Activated CD8-positive, alpha-beta T cell treated with anti-CD3 and anti-CD28 coated beads for 36 hours (primary cell): ENCODE results near the gene CHST11. TPM values are rescaled to one million over a fixed set of nuclear protein-coding genes. Genes with fewer than 3 reads are reported as not detected.

Experiments used
- ATAC-seq: fragments of 200-7000 bp; cut with Tn5 transposase; one replicate; pipeline ENCODE4 v1.10.0; 2021; ENCODE audit warnings: mild to moderate bottlenecking, moderate library complexity
- CTCF ChIA-PET: fragments of 350-600 bp; sonication (Branson Sonifier 250); formaldehyde crosslinking; loops from one replicate; lab custom pipeline; 2021; ENCODE audit warnings: antibody characterized with exemption; lab: Charles Lee
- POLR2A ChIA-PET: fragments of 350-600 bp; sonication (Branson Sonifier 250); formaldehyde crosslinking; loops from one replicate; lab custom pipeline; 2021; ENCODE audit warnings: antibody characterized with exemption; lab: Charles Lee
- DNase-seq: peaks from one replicate; pipeline ENCODE4 v3.0.0-alpha.2; 2020
- H3K27ac Mint-ChIP-seq: one replicate; pipeline ENCODE4 v1.8.0; 2021; ENCODE audit warnings: mild to moderate bottlenecking, mixed read lengths
- H3K27me3 Mint-ChIP-seq: one replicate; pipeline ENCODE4 v1.8.0; 2021; ENCODE audit warnings: mixed read lengths
- H3K36me3 Mint-ChIP-seq: one replicate; pipeline ENCODE4 v1.8.0; 2021; ENCODE audit warnings: low read depth, mixed read lengths
- H3K4me1 Mint-ChIP-seq: one replicate; pipeline ENCODE4 v1.8.0; 2021; ENCODE audit warnings: low read depth, mixed read lengths
- H3K4me3 Mint-ChIP-seq: one replicate; pipeline ENCODE4 v1.8.0; 2021; ENCODE audit warnings: mild to moderate bottlenecking, moderate library complexity, mixed read lengths
- H3K9me3 Mint-ChIP-seq: one replicate; pipeline ENCODE4 v1.8.0; 2021; ENCODE audit warnings: mixed read lengths
- CTCF ChIP-seq: fragments of 200-600 bp; IDR thresholded peaks from one replicate; pipeline ENCODE4 v1.8.0; 2022; ENCODE audit warnings: antibody characterized with exemption, mild to moderate bottlenecking
- intact Hi-C: fragments of 100-400 bp; cut with micrococcal nuclease; formaldehyde crosslinking; loops from one replicate; pipeline ENCODE4 v1.10.0; 2022
- total RNA-seq, 2 experiments: library from RNA; stranded (reverse); gene quantifications; one replicate each; pipeline ENCODE4 v1.2.3, GENCODE V29; 2021

CHST11 gene
- total RNA-seq, 2 experiments from 2014 or later, result 30.9 to 33.9 TPM

GRCh38 chr12:104547235-104547634, 90.5 kb downstream of the CHST11 start:
- intact Hi-C loops, result no loop called here
- H3K9me3 Mint-ChIP-seq, result peaks cover 4% of the 10 kb centered on the region
- TF ChIP-seq CTCF, result no peak
- peaks cover 18% of the 10 kb centered on the region for H3K4me1 Mint-ChIP-seq
- DNase-seq (no peak), ATAC-seq (no peak)
- ChIA-PET CTCF (interaction anchor here (1.0 to 1.6 kb wide), 3 partner anchors 8 to 166 kb away, joined by 3 to 6 read pairs (median 3); partner anchors contain the start of gene CHST11), POLR2A (no interaction called here)
- H3K4me3 Mint-ChIP-seq, result no peak overlapping the region
- no peak overlapping the region for H3K27ac Mint-ChIP-seq
- no peaks in the 10 kb centered on the region for H3K27me3 Mint-ChIP-seq
- H3K36me3 Mint-ChIP-seq, result no peaks in the 10 kb centered on the region

GRCh38 chr12:104549815-104550480, 93.2 kb downstream of the CHST11 start:
- H3K36me3 Mint-ChIP-seq, result peaks cover 3% of the 10 kb centered on the region
- H3K4me1 Mint-ChIP-seq, result peaks cover 28% of the 10 kb centered on the region
- intact Hi-C loops, result no loop called here
- no peak overlapping the region for H3K4me3 Mint-ChIP-seq
- DNase-seq, result no peak
- CTCF ChIA-PET, result interaction anchor here (1.1 kb wide), 1 partner anchor 21 kb away, joined by 3 read pairs; no protein-coding TSS in a partner anchor
- H3K9me3 Mint-ChIP-seq, result peaks cover 8% of the 10 kb centered on the region
- TF ChIP-seq CTCF, result no peak
- ATAC-seq, result peak; percentile 13
- H3K27me3 Mint-ChIP-seq, result no peaks in the 10 kb centered on the region
- H3K27ac Mint-ChIP-seq, result no peak overlapping the region
- POLR2A ChIA-PET, result interaction anchor here (0.5 kb wide), 1 partner anchor 19 kb away, joined by 3 read pairs; no protein-coding TSS in a partner anchor

GRCh38 chr12:104551313-104551931, 94.7 kb downstream of the CHST11 start:
- ATAC-seq, result no peak
- no peak for DNase-seq
- no peak overlapping the region for H3K27ac Mint-ChIP-seq
- ChIA-PET POLR2A (no interaction called here), CTCF (interaction anchor here (1.8 kb wide), 1 partner anchor 10 kb away, joined by 4 read pairs; no protein-coding TSS in a partner anchor)
- TF ChIP-seq CTCF, result no peak
- H3K9me3 Mint-ChIP-seq, result peaks cover 8% of the 10 kb centered on the region
- no peak overlapping the region for H3K4me3 Mint-ChIP-seq
- H3K4me1 Mint-ChIP-seq, result peaks cover 25% of the 10 kb centered on the region
- H3K27me3 Mint-ChIP-seq, result no peaks in the 10 kb centered on the region
- H3K36me3 Mint-ChIP-seq, result peaks cover 3% of the 10 kb centered on the region
- intact Hi-C loops, result no loop called here

- Mint-ChIP-seq H3K27ac (no peak overlapping the region), H3K4me1 (peaks cover 22% of the 10 kb centered on the region), H3K36me3 (peaks cover 3% of the 10 kb centered on the region), H3K9me3 (peaks cover 8% of the 10 kb centered on the region), H3K27me3 (no peaks in the 10 kb centered on the region), H3K4me3 (no peak overlapping the region)
- CTCF ChIA-PET, result interaction anchor here (1.5 kb wide), 1 partner anchor 15 kb away, joined by 3 read pairs; no protein-coding TSS in a partner anchor
- POLR2A ChIA-PET, result no interaction called here
- DNase-seq (no peak), ATAC-seq (no peak)
- no peak for TF ChIP-seq CTCF
- intact Hi-C loops, result no loop called here
Measured at GRCh38 chr12:104553421-104553820, 96.7 kb downstream of the CHST11 start.

DNA sequence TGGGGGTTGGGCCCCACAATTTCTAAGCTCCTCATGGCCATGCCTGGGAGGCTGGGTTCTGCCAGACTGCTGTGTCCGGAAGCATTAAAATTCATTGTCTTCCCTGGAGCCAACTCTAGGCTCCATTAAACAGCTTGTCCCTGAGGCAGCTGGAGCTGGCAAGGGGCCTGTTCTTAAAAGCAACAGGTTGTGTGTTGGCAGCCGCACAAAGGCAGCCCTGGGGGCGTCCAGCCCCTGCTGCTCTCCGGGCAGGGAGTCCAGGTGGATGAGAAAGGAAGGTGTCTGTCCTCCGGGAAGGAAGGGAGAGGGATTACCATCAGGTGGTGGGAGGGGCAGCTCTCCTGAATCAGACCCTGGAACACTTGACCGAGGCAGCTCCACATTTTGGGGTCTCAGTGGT, 98.9 kb downstream of the CHST11 start:
- H3K4me3 Mint-ChIP-seq, result no peak overlapping the region
- CTCF ChIA-PET, result interaction anchor here (1.1 kb wide), 1 partner anchor 8 kb away, joined by 3 read pairs; no protein-coding TSS in a partner anchor
- H3K36me3 Mint-ChIP-seq, result peaks cover 6% of the 10 kb centered on the region
- no peak overlapping the region for H3K27ac Mint-ChIP-seq
- ATAC-seq, result no peak
- TF ChIP-seq CTCF, result no peak
- peaks cover 8% of the 10 kb centered on the region for H3K9me3 Mint-ChIP-seq
- H3K27me3 Mint-ChIP-seq, result no peaks in the 10 kb centered on the region
- peaks cover 23% of the 10 kb centered on the region for H3K4me1 Mint-ChIP-seq
- intact Hi-C loops, result no loop called here
- POLR2A ChIA-PET, result interaction anchor here (1.2 kb wide), 1 partner anchor 13 kb away, joined by 3 read pairs; no protein-coding TSS in a partner anchor
- DNase-seq, result no peak
